Activated CD8-positive, alpha-beta memory T cell treated with anti-CD3 and anti-CD28 coated beads, Interleukin-2, amount 50 U/mL, for 24 hours (primary cell): Measurements from ENCODE around the gene PAX2.
"Not testable (repeated sequence)": the region's sequence is repeated elsewhere in the genome, so short reads cannot be mapped to it uniquely, and the experiment has no call there.

Experiments
- DNase-seq: peaks from one replicate; pipeline ENCODE4 v3.0.0-alpha.2; 2020; ENCODE audit errors: extremely low read depth

Gene PAX2

GRCh38 chr10:100744987-100745881, at the start of gene PAX2:
PAX2 (plus strand) TSS chr10:100745582; CDS start chr10:100746261, 679 bp downstream.
- DNase-seq = no peak

- DNase-seq = no peak
These were observed 48.9 kb upstream of the PAX2 start for GRCh38 chr10:100696477-100696901.

GRCh38 chr10:100697070-100697469, 48.3 kb upstream of the PAX2 start:
- no peak for DNase-seq

DNA sequence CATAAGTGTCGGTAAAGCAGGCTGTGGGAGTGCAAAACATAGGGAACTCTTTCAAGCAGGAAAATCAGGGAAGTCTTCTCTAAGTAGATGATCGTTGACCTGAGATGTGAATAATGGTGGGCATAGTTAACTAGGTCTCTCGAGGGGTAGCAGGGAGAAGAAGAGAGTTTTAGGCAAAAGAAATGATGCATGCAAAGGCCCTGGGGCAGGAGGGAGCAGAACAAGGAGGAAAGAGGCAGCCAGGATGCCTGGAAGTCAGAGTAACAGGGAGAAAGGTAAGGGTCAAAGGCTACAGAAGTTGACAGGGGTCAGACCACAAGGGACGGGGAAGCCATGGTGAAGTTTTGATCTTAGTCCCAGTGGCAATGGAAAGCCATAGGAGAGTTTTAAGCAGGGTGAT, 47.8 kb upstream of the PAX2 start:
- no peak for DNase-seq

DNA sequence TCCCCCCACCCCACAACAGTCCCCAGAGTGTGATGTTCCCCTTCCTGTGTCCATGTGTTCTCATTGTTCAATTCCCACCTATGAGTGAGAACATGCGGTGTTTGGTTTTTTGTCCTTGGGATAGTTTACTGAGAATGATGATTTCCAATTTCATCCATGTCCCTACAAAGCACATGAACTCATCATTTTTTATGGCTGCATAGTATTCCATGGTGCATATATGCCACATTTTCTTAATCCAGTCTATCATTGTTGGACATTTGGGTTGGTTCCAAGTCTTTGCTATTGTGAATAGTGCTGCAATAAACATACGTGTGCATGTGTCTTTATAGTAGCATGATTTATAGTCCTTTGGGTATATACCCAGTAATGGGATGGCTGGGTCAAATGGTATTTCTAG, 43.7 kb upstream of the PAX2 start:
- not testable (repeated sequence) for DNase-seq

GRCh38 chr10:100705139-100705538, 40.2 kb upstream of the PAX2 start:
- DNase-seq = no peak

GRCh38 chr10:100707261-100707848, 38.0 kb upstream of the PAX2 start:
- no peak for DNase-seq

GRCh38 chr10:100709146-100710082, 36.0 kb upstream of the PAX2 start:
- DNase-seq = no peak

- no peak for DNase-seq
These were observed 35.1 kb upstream of the PAX2 start for GRCh38 chr10:100710151-100710871.

- DNase-seq = no peak
These were observed 32.1 kb upstream of the PAX2 start for GRCh38 chr10:100713049-100713858.

DNA sequence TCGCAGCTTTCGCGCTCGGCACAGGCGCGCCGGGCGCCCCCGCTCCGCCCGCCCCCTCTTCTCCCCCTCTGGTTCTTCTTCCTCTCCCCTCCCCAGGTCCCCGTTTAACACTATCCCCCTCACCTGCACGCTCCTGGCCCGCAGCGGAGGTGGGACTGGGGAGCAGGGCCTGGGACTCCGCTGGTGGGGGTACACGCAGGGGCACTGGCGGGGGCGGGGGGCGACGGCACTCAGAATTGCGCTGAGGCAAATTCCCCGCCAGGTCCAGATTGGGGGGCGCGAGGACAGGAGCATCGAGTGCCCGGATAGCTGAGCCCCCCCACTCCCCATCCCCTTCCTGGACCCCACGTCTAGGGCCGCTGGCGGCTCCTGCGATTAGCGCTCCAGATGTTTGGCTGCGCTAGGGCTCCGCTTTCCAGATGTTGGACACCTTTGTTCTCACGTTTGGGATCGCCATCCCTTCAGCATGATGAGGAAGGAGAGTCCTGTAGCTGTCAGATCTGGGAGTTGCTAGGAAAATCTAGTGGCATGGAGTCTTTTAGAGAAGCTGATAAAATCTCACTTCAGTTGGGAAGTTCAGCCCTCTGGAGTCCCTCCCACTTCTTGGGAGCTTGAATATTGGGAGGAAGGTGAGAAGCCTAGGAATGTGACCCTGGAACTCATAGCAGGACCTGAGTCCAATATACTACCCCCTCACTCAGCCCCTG, 31.4 kb upstream of the PAX2 start:
- no peak for DNase-seq

DNA sequence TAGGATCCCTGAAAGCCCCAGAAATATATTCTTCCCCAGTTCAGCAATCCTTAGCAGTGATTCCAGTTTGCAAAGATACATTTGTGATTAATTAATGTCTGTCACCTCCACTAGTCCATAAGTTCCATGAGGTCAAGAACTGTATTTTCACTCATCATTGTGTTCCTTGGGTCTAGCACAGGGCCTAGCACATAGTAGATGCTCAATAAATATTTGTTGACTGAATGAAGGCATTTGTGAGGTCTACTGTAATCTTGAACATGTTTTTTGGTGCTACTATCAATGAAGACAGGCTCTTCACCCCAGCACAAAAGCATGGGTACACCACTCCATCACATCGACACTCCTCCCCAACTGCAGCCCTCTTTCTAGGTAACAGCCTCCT, 30.8 kb upstream of the PAX2 start:
- no peak for DNase-seq

- no peak for DNase-seq
These were observed 30.3 kb upstream of the PAX2 start for GRCh38 chr10:100715101-100715444.

DNA sequence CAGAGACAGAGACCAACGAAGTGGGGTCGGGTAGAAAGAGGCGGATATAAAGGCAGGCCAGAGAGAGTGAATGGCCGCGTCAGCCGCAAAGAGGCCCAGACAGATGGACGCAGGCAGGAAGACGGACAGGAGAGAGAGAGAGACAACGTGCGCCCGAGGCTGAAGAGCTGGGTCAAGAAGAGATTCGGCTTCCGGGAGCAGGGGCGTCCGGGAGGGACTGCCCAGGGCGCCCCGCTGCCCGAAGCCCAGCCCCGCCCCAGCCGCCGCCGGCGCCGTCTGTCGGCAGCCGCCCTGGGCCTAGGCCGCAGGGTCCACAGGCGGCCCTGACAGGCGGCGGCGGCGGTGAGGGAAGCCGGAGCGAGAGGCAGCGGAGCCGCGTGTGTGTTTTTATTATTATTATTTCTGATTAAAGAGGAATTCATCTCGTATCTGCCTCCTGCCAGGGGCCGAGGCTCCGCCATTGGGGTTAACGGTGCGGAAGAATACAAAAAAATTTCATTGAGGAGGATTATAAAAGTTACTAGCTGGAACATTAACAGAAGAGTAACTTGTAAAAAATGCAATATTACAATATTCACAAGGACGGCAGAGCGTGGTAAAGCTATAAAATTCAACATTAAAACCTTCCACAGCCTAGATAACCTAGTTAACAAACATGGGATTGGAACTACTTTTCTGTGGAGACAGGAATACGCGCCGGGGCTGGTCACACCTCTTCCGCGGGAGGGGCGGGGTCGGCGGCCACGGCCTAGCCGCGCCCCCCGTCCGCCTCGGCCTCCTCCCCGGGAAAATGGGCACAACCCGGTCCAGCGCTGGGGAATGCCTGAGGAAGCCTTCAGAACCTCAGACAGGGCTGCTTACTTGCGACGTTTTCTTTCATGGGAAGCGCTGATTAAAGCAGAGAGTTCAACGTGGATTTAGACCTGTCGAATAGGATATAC, 29.7 kb upstream of the PAX2 start:
- no peak for DNase-seq

DNA sequence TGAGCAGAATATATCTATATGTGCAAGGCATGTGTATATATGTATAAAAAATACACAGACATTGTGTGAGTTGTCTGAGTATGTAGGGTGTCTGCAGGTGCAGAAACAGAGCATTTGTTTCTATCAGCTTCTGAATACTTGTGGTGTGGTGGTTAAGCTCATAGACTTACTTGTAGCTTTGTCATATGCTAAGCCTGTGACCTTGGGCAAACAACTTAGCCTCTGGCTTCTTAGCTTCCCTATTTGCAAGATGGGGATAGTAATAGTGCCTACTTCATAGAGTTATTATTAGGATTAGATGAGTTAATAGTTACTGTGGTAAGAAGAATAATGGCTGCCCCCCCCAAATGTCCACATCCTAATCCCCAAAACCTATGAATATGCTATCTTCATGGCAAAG, 28.2 kb upstream of the PAX2 start:
- DNase-seq = no peak

DNA sequence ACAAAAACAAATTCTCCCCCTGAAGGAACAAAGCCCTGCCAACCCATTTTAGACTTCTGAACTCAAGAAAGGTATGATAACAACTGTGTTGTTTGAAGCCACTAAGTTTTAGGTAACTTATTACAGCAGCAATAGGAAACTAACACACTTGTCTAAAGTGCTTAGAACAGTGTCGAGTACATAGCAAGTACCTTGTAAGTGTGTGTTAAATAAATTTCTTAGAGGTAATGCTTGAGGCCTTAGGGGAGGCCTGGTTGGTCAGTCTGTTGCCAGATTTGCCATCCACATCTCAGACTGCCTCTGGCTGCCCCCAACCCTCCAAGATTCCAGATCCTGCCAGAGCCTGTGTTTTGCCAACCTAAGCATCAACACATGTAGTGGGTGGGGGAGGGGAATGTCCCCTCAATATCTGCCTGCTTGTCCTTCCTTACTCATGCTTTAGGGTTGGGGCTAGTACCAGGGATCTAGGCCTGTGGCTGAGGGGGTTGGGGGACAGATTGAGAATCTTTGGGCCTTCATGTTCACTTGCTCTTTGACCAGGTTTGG, 27.1 kb upstream of the PAX2 start:
- DNase-seq = no peak

DNA sequence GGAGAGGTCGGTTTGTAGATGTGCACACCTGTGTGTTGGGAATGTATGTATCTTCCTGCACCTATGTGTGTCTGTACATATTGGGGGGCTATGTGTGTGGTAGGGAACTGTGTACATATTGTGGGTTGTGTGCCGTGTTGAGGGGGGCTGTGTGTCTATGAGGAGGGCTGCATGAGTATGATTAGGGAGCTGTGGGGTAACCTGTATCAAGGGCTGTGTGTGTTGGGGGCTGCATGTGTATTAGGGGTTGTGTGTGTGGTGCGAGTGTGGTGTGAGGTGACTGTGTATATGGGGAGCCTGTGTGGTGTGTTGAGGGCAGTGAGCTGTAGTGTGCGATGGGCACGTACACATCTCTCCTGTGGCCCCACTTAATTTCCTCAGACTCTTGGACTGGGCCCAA, 22.2 kb upstream of the PAX2 start:
- DNase-seq = no peak

GRCh38 chr10:100723770-100724530, 21.4 kb upstream of the PAX2 start:
- DNase-seq = no peak
